Suprapubic skin (tissue), 4 donors: ENCODE data around the gene PPP2R5C. TPM values are rescaled to one million over a fixed set of nuclear protein-coding genes. Genes with fewer than 3 reads are reported as not detected.

Source experiments
- DNase-seq, 2 donors: peaks; one replicate each; pipeline ENCODE4 v3.0.0-alpha.2; 2019; ENCODE audit warnings: low spot score in 2 of 2
- H3K27ac ChIP-seq: fragments of 200-600 bp; sonication (generic); one replicate; pipeline ENCODE4 v1.5.1; 2019
- H3K27me3 ChIP-seq: fragments of 200-600 bp; sonication (generic); one replicate; pipeline ENCODE4 v1.5.1; 2019
- H3K36me3 ChIP-seq: fragments of 200-600 bp; sonication (generic); one replicate; pipeline ENCODE4 v1.5.1; 2019
- H3K4me1 ChIP-seq: fragments of 200-600 bp; sonication (generic); one replicate; pipeline ENCODE4 v1.5.1; 2019
- H3K4me3 ChIP-seq: fragments of 200-600 bp; sonication (generic); one replicate; pipeline ENCODE4 v1.5.1; 2019; ENCODE audit warnings: mild to moderate bottlenecking
- H3K9me3 ChIP-seq: fragments of 200-600 bp; sonication (generic); one replicate; pipeline ENCODE4 v1.5.1; 2019
- CTCF ChIP-seq, 2 donors: fragments of 200-600 bp in 1 of 2; fragments of 450-650 bp in 1 of 2; sonication (generic) in 1 of 2; IDR thresholded peaks; one replicate each; pipeline ENCODE4 v1.5.1; 2016 to 2019; ENCODE audit warnings: antibody characterized with exemption in 2 of 2, mild to moderate bottlenecking in 1 of 2, moderate library complexity in 1 of 2
- EP300 ChIP-seq: sonication (generic); formaldehyde crosslinking; IDR thresholded peaks from one replicate; pipeline ENCODE4 v1.6.1; 2017; ENCODE audit warnings: antibody characterized with exemption
- POLR2A ChIP-seq, 2 donors: fragments of 450-650 bp; IDR thresholded peaks; one replicate each; pipeline ENCODE4 v1.6.1; 2017; ENCODE audit warnings: antibody characterized with exemption in 2 of 2, mild to moderate bottlenecking in 2 of 2, moderate library complexity in 2 of 2
- POLR2AphosphoS5 ChIP-seq, 3 donors: sonication (generic); formaldehyde crosslinking; IDR thresholded peaks; one replicate each; pipeline ENCODE4 v1.6.1; 2017; ENCODE audit warnings: antibody characterized with exemption in 3 of 3
- WGBS: methylation state at CpG from one replicate; pipeline ENCODE4 v1.1.5; 2018; 5-methylcytosine and 5-hydroxymethylcytosine counted together
- total RNA-seq, 4 donors: library from RNA; depleted of rRNA; stranded (reverse); fragments of >200 nt; gene quantifications; one replicate each; pipeline ENCODE4 v1.1.0, GENCODE V29; 2016

PPP2R5C gene
- total RNA-seq, 4 donors from 2014 or later = 104 to 149 (median 119) TPM

GRCh38 chr14:101945171-101945570, 183.7 kb downstream of the PPP2R5C start:
- 19% methylated on average over 5 of the region's 5 CpGs for whole genome bisulfite sequencing
- Histone ChIP-seq H3K36me3 (no peaks in the 10 kb centered on the region), H3K4me1 (peaks cover 20% of the 10 kb centered on the region), H3K27me3 (no peaks in the 10 kb centered on the region), H3K9me3 (no peaks in the 10 kb centered on the region), H3K4me3 (no peak overlapping the region), H3K27ac (no peak overlapping the region)
- TF ChIP-seq POLR2A (IDR thresholded peaks at IDR 0.05) (no peak), EP300 (no peak), POLR2AphosphoS5 (IDR thresholded peaks at IDR 0.05) (no peak), CTCF (IDR thresholded peaks at IDR 0.05) (no peak)
- DNase-seq = no peak

- 5% methylated on average over 8 of the region's 8 CpGs for WGBS
- TF ChIP-seq CTCF (IDR thresholded peaks at IDR 0.05) (no peak), POLR2A (IDR thresholded peaks at IDR 0.05) (no peak), POLR2AphosphoS5 (IDR thresholded peaks at IDR 0.05) (no peak), EP300 (no peak)
- Histone ChIP-seq H3K27ac (peak overlapping the region; percentile 92), H3K36me3 (no peaks in the 10 kb centered on the region), H3K4me3 (peak overlapping the region; percentile 62), H3K4me1 (peaks cover 20% of the 10 kb centered on the region), H3K27me3 (no peaks in the 10 kb centered on the region), H3K9me3 (no peaks in the 10 kb centered on the region)
- DNase-seq = no peak
These were observed 186.0 kb downstream of the PPP2R5C start for GRCh38 chr14:101947577-101947903.

- peak; percentile 100 for DNase-seq
- Histone ChIP-seq H3K4me3 (peak overlapping the region; percentile 62), H3K36me3 (no peaks in the 10 kb centered on the region), H3K9me3 (no peaks in the 10 kb centered on the region), H3K27me3 (no peaks in the 10 kb centered on the region), H3K27ac (peak overlapping the region; percentile 92), H3K4me1 (peaks cover 20% of the 10 kb centered on the region)
- TF ChIP-seq CTCF (IDR thresholded peaks at IDR 0.05) (no peak), POLR2AphosphoS5 (IDR thresholded peaks at IDR 0.05) (peak; percentile 92 to 99 (median 96)), EP300 (peak; percentile 76), POLR2A (IDR thresholded peaks at IDR 0.05) (peak; percentile 84 to 89)
- WGBS = under 1% methylated on average over 34 of the region's 53 CpGs
These were observed 186.6 kb downstream of the PPP2R5C start for GRCh38 chr14:101947904-101948665.

GRCh38 chr14:101948666-101949216, 187.2 kb downstream of the PPP2R5C start:
- 7% methylated on average over 28 of the region's 29 CpGs for WGBS
- peaks cover 20% of the 10 kb centered on the region for H3K4me1 ChIP-seq
- H3K27me3 ChIP-seq = no peaks in the 10 kb centered on the region
- no peaks in the 10 kb centered on the region for H3K36me3 ChIP-seq
- TF ChIP-seq EP300 (no peak), POLR2A (IDR thresholded peaks at IDR 0.05) (no peak), POLR2AphosphoS5 (IDR thresholded peaks at IDR 0.05) (no peak), CTCF (IDR thresholded peaks at IDR 0.05) (no peak)
- H3K27ac ChIP-seq = peak overlapping the region; percentile 92
- DNase-seq = peak; percentile 83 to 84
- no peaks in the 10 kb centered on the region for H3K9me3 ChIP-seq
- H3K4me3 ChIP-seq = peak overlapping the region; percentile 62

- 52% methylated on average over 4 of the region's 4 CpGs for WGBS
- H3K9me3 ChIP-seq = no peaks in the 10 kb centered on the region
- TF ChIP-seq POLR2A (IDR thresholded peaks at IDR 0.05) (no peak), POLR2AphosphoS5 (IDR thresholded peaks at IDR 0.05) (no peak), EP300 (no peak), CTCF (IDR thresholded peaks at IDR 0.05) (no peak)
- no peak overlapping the region for H3K4me3 ChIP-seq
- no peak overlapping the region for H3K27ac ChIP-seq
- DNase-seq = peak in 1 of 2 donors; percentile 18
- H3K36me3 ChIP-seq = no peaks in the 10 kb centered on the region
- no peaks in the 10 kb centered on the region for H3K27me3 ChIP-seq
- peaks cover 20% of the 10 kb centered on the region for H3K4me1 ChIP-seq
These were observed 188.6 kb downstream of the PPP2R5C start for GRCh38 chr14:101950100-101950499.
